HEK293 (cell line): ENCODE measurements around the gene NOS1AP.
"Not testable (repeated sequence)": the region's sequence is repeated elsewhere in the genome, so short reads cannot be mapped to it uniquely, and the experiment has no call there.

Experiments
- CTCF ChIA-PET: fragments of 350-600 bp; formaldehyde crosslinking; extraction: SDS; loops from one replicate; lab custom pipeline; 2021; ENCODE audit warnings: antibody characterized with exemption; lab: Yijun Ruan, JAX
- POLR2A ChIA-PET: fragments of 300-600 bp; formaldehyde crosslinking; extraction: SDS; loops from one replicate; lab custom pipeline; 2020; ENCODE audit warnings: antibody characterized with exemption, inconsistent platforms; lab: Yijun Ruan, JAX
- H3K27ac ChIP-seq: fragments of 200-500 bp; sonication (Bioruptor generic); 2 replicates; pipeline ENCODE4 v1.5.1; 2014; ENCODE audit warnings: low read depth, low read length, control low read depth, inconsistent platforms; ENCODE audit errors: extremely low read depth
- H3K36me3 ChIP-seq, 2 experiments: fragments of 200-500 bp in 1 of 2; sonication (Bioruptor generic) in 1 of 2; 1 replicate in 1 of 2; 2 replicates in 1 of 2; pipeline ENCODE4 v1.5.1; 2014 to 2017; ENCODE audit warnings: inconsistent platforms in 2 of 2, low read length in 2 of 2; ENCODE audit not compliant: control insufficient read depth in 2 of 2, insufficient read depth in 1 of 2
- H3K4me1 ChIP-seq: fragments of 200-500 bp; sonication (Bioruptor generic); 2 replicates; pipeline ENCODE4 v1.5.1; 2014; ENCODE audit warnings: mild to moderate bottlenecking, low read length, inconsistent platforms; ENCODE audit not compliant: control insufficient read depth, insufficient read depth
- H3K4me3 ChIP-seq: 2 replicates; pipeline ENCODE4 v1.5.1; 2011; ENCODE audit warnings: low read depth, mild to moderate bottlenecking, control low read depth, low read length, moderate library complexity
- H3K9me3 ChIP-seq: fragments of 200-500 bp; sonication (Bioruptor generic); 2 replicates; pipeline ENCODE4 v1.5.1; 2014; ENCODE audit warnings: low read depth, low read length, inconsistent platforms; ENCODE audit not compliant: control insufficient read depth, insufficient read depth
- GLI4 ChIP-seq: fragments of 450-650 bp; formaldehyde crosslinking; IDR thresholded peaks from 2 replicates; pipeline ENCODE4 v1.5.1; 2016; ENCODE audit warnings: missing biosample characterization, missing genetic modification characterization
- YY2 ChIP-seq: fragments of 450-650 bp; formaldehyde crosslinking; IDR thresholded peaks from 2 replicates; pipeline ENCODE4 v1.5.1; 2016; ENCODE audit warnings: missing biosample characterization, missing genetic modification characterization
- ZBTB8A ChIP-seq: fragments of 450-650 bp; formaldehyde crosslinking; IDR thresholded peaks from 2 replicates; pipeline ENCODE4 v1.5.1; 2016; ENCODE audit warnings: missing biosample characterization, missing genetic modification characterization
- ZEB2 ChIP-seq: fragments of 450-650 bp; formaldehyde crosslinking; IDR thresholded peaks from 2 replicates; pipeline ENCODE4 v1.5.1; 2016; ENCODE audit warnings: missing biosample characterization, missing genetic modification characterization
- ZFHX2 ChIP-seq: fragments of 450-650 bp; formaldehyde crosslinking; conservative IDR thresholded peaks from 2 replicates; pipeline ENCODE4 v1.5.1; 2016; ENCODE audit warnings: missing biosample characterization, missing genetic modification characterization
- ZFP3 ChIP-seq: fragments of 450-650 bp; formaldehyde crosslinking; IDR thresholded peaks from 2 replicates; pipeline ENCODE4 v1.5.1; 2016; ENCODE audit warnings: low read depth, missing biosample characterization, missing genetic modification characterization
- ZNF121 ChIP-seq: fragments of 450-650 bp; formaldehyde crosslinking; IDR thresholded peaks from 2 replicates; pipeline ENCODE4 v1.5.1; 2016; ENCODE audit warnings: missing biosample characterization, missing genetic modification characterization
- ZNF133 ChIP-seq: fragments of 450-650 bp; formaldehyde crosslinking; IDR thresholded peaks from 2 replicates; pipeline ENCODE4 v1.5.1; 2016; ENCODE audit warnings: missing biosample characterization, missing genetic modification characterization
- ZNF19 ChIP-seq: fragments of 450-650 bp; formaldehyde crosslinking; IDR thresholded peaks from 2 replicates; pipeline ENCODE4; 2016; ENCODE audit warnings: missing biosample characterization, missing genetic modification characterization, low read depth
- ZNF202 ChIP-seq: fragments of 450-650 bp; formaldehyde crosslinking; IDR thresholded peaks from 2 replicates; pipeline ENCODE4 v1.5.1; 2016; ENCODE audit warnings: missing biosample characterization, missing genetic modification characterization, borderline replicate concordance
- ZNF223 ChIP-seq: fragments of 450-650 bp; formaldehyde crosslinking; IDR thresholded peaks from 2 replicates; pipeline ENCODE4 v1.5.1; 2016; ENCODE audit warnings: missing biosample characterization, missing genetic modification characterization
- ZNF302 ChIP-seq: fragments of 450-650 bp; formaldehyde crosslinking; IDR thresholded peaks from 2 replicates; pipeline ENCODE4 v1.5.1; 2016; ENCODE audit warnings: missing biosample characterization, missing genetic modification characterization, low read depth
- ZNF324 ChIP-seq: fragments of 450-650 bp; formaldehyde crosslinking; IDR thresholded peaks from 2 replicates; pipeline ENCODE4 v1.5.1; 2016; ENCODE audit warnings: missing biosample characterization, missing genetic modification characterization
- ZNF335 ChIP-seq: fragments of 450-650 bp; formaldehyde crosslinking; conservative IDR thresholded peaks from 2 replicates; pipeline ENCODE4 v1.5.1; 2016; ENCODE audit warnings: missing biosample characterization, missing genetic modification characterization
- ZNF426 ChIP-seq: fragments of 450-650 bp; formaldehyde crosslinking; IDR thresholded peaks from 2 replicates; pipeline ENCODE4 v1.5.1; 2017; ENCODE audit warnings: missing biosample characterization, missing genetic modification characterization, mild to moderate bottlenecking, inconsistent platforms, moderate library complexity
- ZNF510 ChIP-seq: fragments of 450-650 bp; formaldehyde crosslinking; IDR thresholded peaks from 2 replicates; pipeline ENCODE4 v1.5.1; 2018; ENCODE audit warnings: mild to moderate bottlenecking, missing genetic modification characterization, missing biosample characterization; ENCODE audit not compliant: insufficient replicate concordance
- ZNF701 ChIP-seq: fragments of 450-650 bp; formaldehyde crosslinking; IDR thresholded peaks from 2 replicates; pipeline ENCODE4 v1.5.1; 2016; ENCODE audit warnings: missing biosample characterization, missing genetic modification characterization
- ZNF707 ChIP-seq: fragments of 450-650 bp; formaldehyde crosslinking; IDR thresholded peaks from 2 replicates; pipeline ENCODE4 v1.5.1; 2016; ENCODE audit warnings: missing biosample characterization, missing genetic modification characterization
- ZNF747 ChIP-seq: fragments of 450-650 bp; formaldehyde crosslinking; IDR thresholded peaks from 2 replicates; pipeline ENCODE4 v1.5.1; 2016; ENCODE audit warnings: missing biosample characterization, missing genetic modification characterization
- ZNF792 ChIP-seq: fragments of 450-650 bp; formaldehyde crosslinking; IDR thresholded peaks from 2 replicates; pipeline ENCODE4 v1.5.1; 2016; ENCODE audit warnings: missing biosample characterization, missing genetic modification characterization
- ZSCAN16 ChIP-seq: fragments of 450-650 bp; formaldehyde crosslinking; IDR thresholded peaks from 2 replicates; pipeline ENCODE4 v1.5.1; 2016; ENCODE audit warnings: missing biosample characterization, missing genetic modification characterization
- ZSCAN23 ChIP-seq: fragments of 450-650 bp; formaldehyde crosslinking; IDR thresholded peaks from 2 replicates; pipeline ENCODE4 v1.5.1; 2016; ENCODE audit warnings: missing biosample characterization, missing genetic modification characterization
- ZXDB ChIP-seq: fragments of 450-650 bp; formaldehyde crosslinking; IDR thresholded peaks from 2 replicates; pipeline ENCODE4 v1.5.1; 2016; ENCODE audit warnings: missing biosample characterization, missing genetic modification characterization
- TF ChIP-seq, protein P1 (sequence below): fragments of 450-650 bp; formaldehyde crosslinking; IDR thresholded peaks from 2 replicates; pipeline ENCODE4 v1.5.1; 2016; ENCODE audit warnings: missing biosample characterization, missing genetic modification characterization
- TF ChIP-seq, protein P2 (sequence below): fragments of 450-650 bp; formaldehyde crosslinking; IDR thresholded peaks from 2 replicates; pipeline ENCODE4 v1.5.1; 2016; ENCODE audit warnings: missing biosample characterization, missing genetic modification characterization, borderline replicate concordance
- TF ChIP-seq, protein P3 (sequence below): fragments of 450-650 bp; formaldehyde crosslinking; IDR thresholded peaks from 2 replicates; pipeline ENCODE4 v1.5.1; 2017; ENCODE audit warnings: missing biosample characterization, missing genetic modification characterization
- TF ChIP-seq, protein P4 (sequence below): fragments of 450-650 bp; formaldehyde crosslinking; IDR thresholded peaks from 2 replicates; pipeline ENCODE4 v1.5.1; 2016; ENCODE audit warnings: missing biosample characterization, missing genetic modification characterization

NOS1AP gene

DNA sequence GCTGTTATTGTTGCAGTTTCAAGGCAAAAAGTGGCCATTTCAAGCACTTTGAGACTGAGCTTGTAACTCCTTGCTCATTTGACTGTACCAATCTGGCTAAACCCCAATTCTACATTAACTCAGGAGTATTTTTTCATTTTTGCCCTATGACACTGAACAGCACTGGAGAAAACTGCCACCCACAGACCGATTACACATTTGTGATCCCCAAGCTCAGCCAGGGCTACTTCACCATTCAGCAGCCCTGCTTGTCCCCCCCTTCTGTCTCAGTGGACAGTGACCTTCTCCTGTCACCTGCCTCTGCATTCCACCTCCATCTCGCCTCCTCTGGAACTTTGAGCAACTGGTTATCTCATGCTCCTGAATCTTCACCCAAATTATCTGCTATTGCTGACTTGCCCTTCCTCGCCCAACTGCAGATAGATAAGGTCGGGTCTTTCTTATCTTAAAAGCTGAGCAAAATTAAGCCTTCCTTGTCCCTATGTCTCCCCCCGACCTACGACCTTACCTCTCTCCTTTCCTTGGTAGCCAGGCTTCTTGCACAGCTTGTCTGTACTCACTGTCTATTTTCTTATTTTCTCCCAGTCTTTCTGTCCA is 281.9 kb downstream of the NOS1AP start (continued):
- no peak for TF ChIP-seq ZNF707
- TF ChIP-seq ZFHX2 (tag by site-specific recombination) = no peak
- TF ChIP-seq ZNF324 = no peak
- TF ChIP-seq ZNF747 (tag by site-specific recombination) = no peak
- TF ChIP-seq ZXDB (tag by site-specific recombination) = no peak
- no peak for TF ChIP-seq ZNF302 (tag by site-specific recombination)
- TF ChIP-seq ZNF133 (tag by site-specific recombination) = no peak
- no peak for TF ChIP-seq ZNF19 (tag by site-specific recombination)
- TF ChIP-seq, protein P1, sequence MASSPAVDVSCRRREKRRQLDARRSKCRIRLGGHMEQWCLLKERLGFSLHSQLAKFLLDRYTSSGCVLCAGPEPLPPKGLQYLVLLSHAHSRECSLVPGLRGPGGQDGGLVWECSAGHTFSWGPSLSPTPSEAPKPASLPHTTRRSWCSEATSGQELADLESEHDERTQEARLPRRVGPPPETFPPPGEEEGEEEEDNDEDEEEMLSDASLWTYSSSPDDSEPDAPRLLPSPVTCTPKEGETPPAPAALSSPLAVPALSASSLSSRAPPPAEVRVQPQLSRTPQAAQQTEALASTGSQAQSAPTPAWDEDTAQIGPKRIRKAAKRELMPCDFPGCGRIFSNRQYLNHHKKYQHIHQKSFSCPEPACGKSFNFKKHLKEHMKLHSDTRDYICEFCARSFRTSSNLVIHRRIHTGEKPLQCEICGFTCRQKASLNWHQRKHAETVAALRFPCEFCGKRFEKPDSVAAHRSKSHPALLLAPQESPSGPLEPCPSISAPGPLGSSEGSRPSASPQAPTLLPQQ (tag by site-specific recombination) = no peak
- TF ChIP-seq ZNF792 = no peak
- no peak for TF ChIP-seq ZFP3 (tag by site-specific recombination)
- TF ChIP-seq ZNF121 (tag by site-specific recombination) = no peak

DNA sequence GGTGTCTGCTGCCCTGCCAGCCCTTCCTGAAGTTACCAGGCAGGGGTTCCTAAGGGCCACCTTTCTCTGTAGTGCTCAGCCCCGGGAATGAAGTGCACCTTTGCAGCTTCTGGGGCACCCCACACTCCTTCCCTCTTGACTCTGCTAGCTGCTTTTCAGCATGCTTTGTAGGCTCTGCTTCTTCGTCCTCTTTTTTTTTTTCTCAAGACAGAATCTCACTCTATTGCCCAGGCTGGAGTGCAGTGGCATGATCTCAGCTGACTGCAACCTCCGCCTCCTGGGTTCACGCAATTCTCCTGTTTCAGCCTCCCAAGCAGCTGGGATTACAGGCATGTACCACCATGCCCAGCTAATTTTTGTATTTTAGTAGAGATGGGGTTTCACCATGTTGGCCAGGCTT is 282.4 kb downstream of the NOS1AP start:
- H3K9me3 ChIP-seq, H3K4me1 ChIP-seq, H3K27ac ChIP-seq, H3K4me3 ChIP-seq, POLR2A ChIA-PET: not testable (repeated sequence)
- CTCF ChIA-PET = interaction anchor here (1.0 kb wide), 1 partner anchor 40 kb away, joined by 4 read pairs; no protein-coding TSS in a partner anchor
- peaks cover 0 to 14% of the 10 kb centered on the region in 2 experiments; a peak in 1 of 3 replicates for H3K36me3 ChIP-seq

DNA sequence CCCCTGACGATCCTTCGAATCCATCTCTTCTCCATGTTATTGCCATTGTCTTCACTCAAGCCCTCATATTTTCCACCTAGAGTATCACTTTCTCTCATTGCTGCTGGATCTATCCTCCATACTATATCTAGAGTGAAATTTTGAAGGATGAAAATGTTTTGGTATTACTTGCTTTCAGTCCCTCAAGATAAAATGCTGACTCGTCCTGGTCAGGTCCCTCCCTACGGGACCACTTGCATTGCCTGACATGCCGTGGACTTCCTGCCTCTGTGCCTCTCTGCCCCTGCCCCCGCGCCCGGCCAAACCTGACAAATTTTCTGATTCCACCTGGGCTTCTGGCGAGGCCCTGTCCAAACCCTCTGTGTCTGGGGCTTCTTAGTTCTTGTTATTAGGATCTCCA is 283.6 kb downstream of the NOS1AP start:
- ChIA-PET CTCF (no interaction called here), POLR2A (no interaction called here)
- H3K4me3 ChIP-seq = no peak overlapping the region
- no peak overlapping the region for H3K27ac ChIP-seq
- peaks cover 0 to 15% of the 10 kb centered on the region in 2 experiments; a peak in 1 of 3 replicates for H3K36me3 ChIP-seq
- peaks cover 5% of the 10 kb centered on the region for H3K4me1 ChIP-seq
- no peaks in the 10 kb centered on the region for H3K9me3 ChIP-seq
- TF ChIP-seq ZNF510 (tag by site-specific recombination) = no peak
- no peak for TF ChIP-seq ZBTB8A (tag by site-specific recombination)
- TF ChIP-seq ZNF202 = no peak
- no peak for TF ChIP-seq ZEB2
- TF ChIP-seq ZFP3 (tag by site-specific recombination) = no peak
- TF ChIP-seq, protein P2, sequence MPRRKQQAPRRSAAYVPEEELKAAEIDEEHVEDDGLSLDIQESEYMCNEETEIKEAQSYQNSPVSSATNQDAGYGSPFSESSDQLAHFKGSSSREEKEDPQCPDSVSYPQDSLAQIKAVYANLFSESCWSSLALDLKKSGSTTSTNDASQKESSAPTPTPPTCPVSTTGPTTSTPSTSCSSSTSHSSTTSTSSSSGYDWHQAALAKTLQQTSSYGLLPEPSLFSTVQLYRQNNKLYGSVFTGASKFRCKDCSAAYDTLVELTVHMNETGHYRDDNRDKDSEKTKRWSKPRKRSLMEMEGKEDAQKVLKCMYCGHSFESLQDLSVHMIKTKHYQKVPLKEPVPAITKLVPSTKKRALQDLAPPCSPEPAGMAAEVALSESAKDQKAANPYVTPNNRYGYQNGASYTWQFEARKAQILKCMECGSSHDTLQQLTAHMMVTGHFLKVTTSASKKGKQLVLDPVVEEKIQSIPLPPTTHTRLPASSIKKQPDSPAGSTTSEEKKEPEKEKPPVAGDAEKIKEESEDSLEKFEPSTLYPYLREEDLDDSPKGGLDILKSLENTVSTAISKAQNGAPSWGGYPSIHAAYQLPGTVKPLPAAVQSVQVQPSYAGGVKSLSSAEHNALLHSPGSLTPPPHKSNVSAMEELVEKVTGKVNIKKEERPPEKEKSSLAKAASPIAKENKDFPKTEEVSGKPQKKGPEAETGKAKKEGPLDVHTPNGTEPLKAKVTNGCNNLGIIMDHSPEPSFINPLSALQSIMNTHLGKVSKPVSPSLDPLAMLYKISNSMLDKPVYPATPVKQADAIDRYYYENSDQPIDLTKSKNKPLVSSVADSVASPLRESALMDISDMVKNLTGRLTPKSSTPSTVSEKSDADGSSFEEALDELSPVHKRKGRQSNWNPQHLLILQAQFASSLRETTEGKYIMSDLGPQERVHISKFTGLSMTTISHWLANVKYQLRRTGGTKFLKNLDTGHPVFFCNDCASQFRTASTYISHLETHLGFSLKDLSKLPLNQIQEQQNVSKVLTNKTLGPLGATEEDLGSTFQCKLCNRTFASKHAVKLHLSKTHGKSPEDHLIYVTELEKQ = no peak
- TF ChIP-seq ZNF223 (tag by site-specific recombination) = no peak
- TF ChIP-seq ZNF426 (tag by site-specific recombination) = no peak
- TF ChIP-seq, protein P3, sequence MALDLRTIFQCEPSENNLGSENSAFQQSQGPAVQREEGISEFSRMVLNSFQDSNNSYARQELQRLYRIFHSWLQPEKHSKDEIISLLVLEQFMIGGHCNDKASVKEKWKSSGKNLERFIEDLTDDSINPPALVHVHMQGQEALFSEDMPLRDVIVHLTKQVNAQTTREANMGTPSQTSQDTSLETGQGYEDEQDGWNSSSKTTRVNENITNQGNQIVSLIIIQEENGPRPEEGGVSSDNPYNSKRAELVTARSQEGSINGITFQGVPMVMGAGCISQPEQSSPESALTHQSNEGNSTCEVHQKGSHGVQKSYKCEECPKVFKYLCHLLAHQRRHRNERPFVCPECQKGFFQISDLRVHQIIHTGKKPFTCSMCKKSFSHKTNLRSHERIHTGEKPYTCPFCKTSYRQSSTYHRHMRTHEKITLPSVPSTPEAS = no peak
- TF ChIP-seq ZSCAN23 (tag by site-specific recombination) = no peak
- no peak for TF ChIP-seq ZNF335 (tag by site-specific recombination)
- TF ChIP-seq ZNF133 (tag by site-specific recombination) = no peak
- no peak for TF ChIP-seq ZNF19 (tag by site-specific recombination)
- TF ChIP-seq, protein P4, sequence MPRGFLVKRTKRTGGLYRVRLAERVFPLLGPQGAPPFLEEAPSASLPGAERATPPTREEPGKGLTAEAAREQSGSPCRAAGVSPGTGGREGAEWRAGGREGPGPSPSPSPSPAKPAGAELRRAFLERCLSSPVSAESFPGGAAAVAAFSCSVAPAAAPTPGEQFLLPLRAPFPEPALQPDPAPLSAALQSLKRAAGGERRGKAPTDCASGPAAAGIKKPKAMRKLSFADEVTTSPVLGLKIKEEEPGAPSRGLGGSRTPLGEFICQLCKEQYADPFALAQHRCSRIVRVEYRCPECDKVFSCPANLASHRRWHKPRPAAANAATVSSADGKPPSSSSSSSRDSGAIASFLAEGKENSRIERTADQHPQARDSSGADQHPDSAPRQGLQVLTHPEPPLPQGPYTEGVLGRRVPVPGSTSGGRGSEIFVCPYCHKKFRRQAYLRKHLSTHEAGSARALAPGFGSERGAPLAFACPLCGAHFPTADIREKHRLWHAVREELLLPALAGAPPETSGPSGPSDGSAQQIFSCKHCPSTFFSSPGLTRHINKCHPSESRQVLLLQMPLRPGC (tag by site-specific recombination) = no peak
- no peak for TF ChIP-seq ZNF701 (tag by site-specific recombination)
- no peak for TF ChIP-seq YY2 (tag by site-specific recombination)
- TF ChIP-seq GLI4 = no peak
- TF ChIP-seq ZSCAN16 (tag by site-specific recombination) = no peak
